MM.1S (cell line): ENCODE data around the gene SLC24A4.

Experiments
- EZH2phosphoT487 ChIP-seq: fragments of 300-600 bp; sonication (generic); IDR thresholded peaks from 2 replicates; pipeline ENCODE4 v1.6.1; 2018; ENCODE audit warnings: antibody characterized with exemption, low read length
- TF ChIP-seq, protein P1 (sequence below): fragments of 300-600 bp; sonication (generic); IDR thresholded peaks from 2 replicates; pipeline ENCODE4 v1.5.1; 2016; ENCODE audit warnings: antibody characterized with exemption, low read length, mixed read lengths

DNA sequence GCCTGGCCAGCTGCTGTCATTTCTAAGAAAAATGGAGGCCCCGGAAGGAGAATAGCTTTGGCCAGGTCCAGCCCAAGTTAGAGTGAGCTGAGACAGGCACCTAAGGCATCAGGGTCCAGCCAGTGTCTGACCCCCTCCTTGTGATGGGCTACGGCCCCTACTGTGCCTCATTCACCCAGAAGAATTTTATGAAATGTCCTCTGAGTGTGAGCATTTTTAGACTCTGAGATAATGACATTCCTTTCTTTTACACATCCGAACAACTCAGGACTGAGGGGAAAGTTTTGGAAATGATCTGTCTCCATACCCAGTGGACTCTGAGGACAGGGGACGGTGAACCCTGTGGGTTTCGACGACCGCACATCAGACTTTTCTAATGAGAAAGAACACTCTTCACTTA lies 50.4 kb downstream of the SLC24A4 start:
- no peak for TF ChIP-seq EZH2phosphoT487
- TF ChIP-seq, protein P1, sequence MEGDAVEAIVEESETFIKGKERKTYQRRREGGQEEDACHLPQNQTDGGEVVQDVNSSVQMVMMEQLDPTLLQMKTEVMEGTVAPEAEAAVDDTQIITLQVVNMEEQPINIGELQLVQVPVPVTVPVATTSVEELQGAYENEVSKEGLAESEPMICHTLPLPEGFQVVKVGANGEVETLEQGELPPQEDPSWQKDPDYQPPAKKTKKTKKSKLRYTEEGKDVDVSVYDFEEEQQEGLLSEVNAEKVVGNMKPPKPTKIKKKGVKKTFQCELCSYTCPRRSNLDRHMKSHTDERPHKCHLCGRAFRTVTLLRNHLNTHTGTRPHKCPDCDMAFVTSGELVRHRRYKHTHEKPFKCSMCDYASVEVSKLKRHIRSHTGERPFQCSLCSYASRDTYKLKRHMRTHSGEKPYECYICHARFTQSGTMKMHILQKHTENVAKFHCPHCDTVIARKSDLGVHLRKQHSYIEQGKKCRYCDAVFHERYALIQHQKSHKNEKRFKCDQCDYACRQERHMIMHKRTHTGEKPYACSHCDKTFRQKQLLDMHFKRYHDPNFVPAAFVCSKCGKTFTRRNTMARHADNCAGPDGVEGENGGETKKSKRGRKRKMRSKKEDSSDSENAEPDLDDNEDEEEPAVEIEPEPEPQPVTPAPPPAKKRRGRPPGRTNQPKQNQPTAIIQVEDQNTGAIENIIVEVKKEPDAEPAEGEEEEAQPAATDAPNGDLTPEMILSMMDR = no peak
